SIG-M5 treated with dmso at 0.1 percent for 504 hours (cell line): Measurements from ENCODE around the gene TMEM171.
A peak's percentile ranks its signal among the peaks of the same experiment; 100 is the strongest.

Experiments used
- DNase-seq: peaks from one replicate; lab custom pipeline; 2025; ENCODE audit not compliant: unreplicated experiment; lab: John Stamatoyannopoulos, UW

Gene TMEM171

GRCh38 chr5:73120222-73121118 lies at the start of gene TMEM171:
Gene TMEM171, plus strand, starts transcription at chr5:73120575. Its CDS starts 2,799 bp downstream, at chr5:73123374.
- DNase-seq: no peak

- DNase-seq: no peak
Observed at GRCh38 chr5:73081093-73081492, 39.3 kb upstream of the TMEM171 start.

GRCh38 chr5:73088026-73088425 lies 32.3 kb upstream of the TMEM171 start:
- DNase-seq: no peak

GRCh38 chr5:73093943-73094342 lies 26.4 kb upstream of the TMEM171 start:
- DNase-seq: no peak

GRCh38 chr5:73094415-73094814 lies 26.0 kb upstream of the TMEM171 start:
- no peak for DNase-seq

- no peak for DNase-seq
Observed at GRCh38 chr5:73095564-73096238, 24.7 kb upstream of the TMEM171 start.

- DNase-seq: no peak
Observed at GRCh38 chr5:73096239-73096575, 24.2 kb upstream of the TMEM171 start.

- DNase-seq: no peak
Observed at GRCh38 chr5:73097740-73098139, 22.6 kb upstream of the TMEM171 start.

GRCh38 chr5:73100109-73100508 lies 20.3 kb upstream of the TMEM171 start:
- DNase-seq: no peak

- DNase-seq: no peak
Observed at GRCh38 chr5:73103870-73104299, 16.5 kb upstream of the TMEM171 start.

- DNase-seq: no peak
Observed at GRCh38 chr5:73104326-73104725, 16.0 kb upstream of the TMEM171 start.

- DNase-seq: no peak
Observed at GRCh38 chr5:73106335-73106734, 14.0 kb upstream of the TMEM171 start.

GRCh38 chr5:73110190-73110589 lies 10.2 kb upstream of the TMEM171 start:
- DNase-seq: no peak

- no peak for DNase-seq
Observed at GRCh38 chr5:73111536-73111935, 8.8 kb upstream of the TMEM171 start.

GRCh38 chr5:73112359-73112758 lies 8.0 kb upstream of the TMEM171 start:
- DNase-seq: no peak

GRCh38 chr5:73114044-73114688 lies 6.2 kb upstream of the TMEM171 start:
- no peak for DNase-seq

GRCh38 chr5:73115399-73116051 lies 4.8 kb upstream of the TMEM171 start:
- DNase-seq: no peak

GRCh38 chr5:73116506-73116905 lies 3.9 kb upstream of the TMEM171 start:
- DNase-seq: no peak

GRCh38 chr5:73117088-73117740 lies 3.2 kb upstream of the TMEM171 start:
- DNase-seq: peak; percentile 38

GRCh38 chr5:73118391-73118973 lies 1.9 kb upstream of the TMEM171 start:
- DNase-seq: no peak
